Right ventricle myocardium inferior (tissue), 1 donor: Measurements from ENCODE around the gene DACT3. TPM values are rescaled to one million over a fixed set of nuclear protein-coding genes. Genes with fewer than 3 reads are reported as not detected.
A peak's percentile ranks its signal among the peaks of the same experiment; 100 is the strongest.

Source experiments
- ATAC-seq: fragments of 200-7000 bp; cut with Tn5 transposase; one replicate; pipeline ENCODE4 v1.9.1; 2020; ENCODE audit warnings: mild to moderate bottlenecking, moderate library complexity
- DNase-seq: peaks from one replicate; pipeline ENCODE4 v3.0.0; 2021; ENCODE audit errors: missing footprints
- intact Hi-C: fragments of 100-400 bp; cut with DNase I; formaldehyde crosslinking; loops from one replicate; pipeline ENCODE4 v1.11.0; 2022
- long read RNA-seq: library from polyadenylated mRNA; unstranded; transcript quantifications from one replicate; pipeline ENCODE4 v2.0.0, GENCODE V29; 2021
- total RNA-seq: library from RNA; stranded (reverse); fragmentation: NEBNext Ultra II Directional; extraction: Animal tissue kit (Norgen Biotek cat#: 25700); gene quantifications from one replicate; pipeline ENCODE4 v1.2.1, GENCODE V29; 2021
- donor health status: DM: no; HTN: yes; CAD: no; lungs with severe emphysema.

Gene DACT3, protein sequence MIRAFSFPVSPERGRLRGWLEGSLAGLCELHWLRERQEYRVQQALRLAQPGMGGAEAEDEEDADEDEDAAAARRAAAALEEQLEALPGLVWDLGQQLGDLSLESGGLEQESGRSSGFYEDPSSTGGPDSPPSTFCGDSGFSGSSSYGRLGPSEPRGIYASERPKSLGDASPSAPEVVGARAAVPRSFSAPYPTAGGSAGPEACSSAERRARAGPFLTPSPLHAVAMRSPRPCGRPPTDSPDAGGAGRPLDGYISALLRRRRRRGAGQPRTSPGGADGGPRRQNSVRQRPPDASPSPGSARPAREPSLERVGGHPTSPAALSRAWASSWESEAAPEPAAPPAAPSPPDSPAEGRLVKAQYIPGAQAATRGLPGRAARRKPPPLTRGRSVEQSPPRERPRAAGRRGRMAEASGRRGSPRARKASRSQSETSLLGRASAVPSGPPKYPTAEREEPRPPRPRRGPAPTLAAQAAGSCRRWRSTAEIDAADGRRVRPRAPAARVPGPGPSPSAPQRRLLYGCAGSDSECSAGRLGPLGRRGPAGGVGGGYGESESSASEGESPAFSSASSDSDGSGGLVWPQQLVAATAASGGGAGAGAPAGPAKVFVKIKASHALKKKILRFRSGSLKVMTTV
- 14.1 TPM for total RNA-seq
- long read RNA-seq, transcript DACT3-202 (4 exons, 2,834 nt), result major isoform, 12 of 22 reads
- long read RNA-seq, partial matches to known transcripts, result 6 of 22 reads
- long read RNA-seq, other reads (novel, unspliced or antisense), result 4 of 22 reads

DNA sequence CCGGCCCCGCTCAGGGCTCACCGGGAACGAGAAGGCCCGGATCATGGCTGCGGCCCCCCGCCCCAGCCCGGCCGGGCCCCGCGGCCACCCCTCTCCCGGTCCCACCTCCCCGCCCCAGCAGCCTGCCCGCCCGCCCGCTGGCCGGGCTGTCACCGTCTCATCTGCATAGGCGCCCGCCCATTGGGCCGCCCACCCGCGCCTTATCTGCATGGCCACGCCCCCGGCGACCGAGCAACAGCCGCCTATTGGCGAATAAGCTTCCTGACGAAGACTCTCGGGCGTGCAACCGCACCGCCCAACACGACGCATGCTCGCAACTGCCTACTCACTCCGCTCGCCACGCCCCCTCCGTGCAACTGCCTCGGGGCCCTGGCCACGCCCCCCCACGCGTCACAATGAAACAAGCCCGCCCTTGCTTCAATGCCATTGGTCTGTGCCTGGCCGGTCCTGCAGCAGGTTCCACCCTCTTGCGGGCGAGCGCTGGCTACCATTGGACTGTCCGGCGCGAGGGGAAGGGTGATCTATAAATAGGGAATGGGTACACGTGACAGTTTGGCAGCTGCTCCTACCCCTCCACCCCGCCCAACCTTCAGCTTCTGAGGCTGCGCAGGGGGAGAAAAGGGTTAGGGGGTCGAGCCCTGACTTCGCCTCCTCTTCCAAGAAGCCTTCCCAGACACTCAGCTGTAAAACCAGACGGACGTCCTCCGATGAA lies at the start of gene DACT3:
TSS of gene DACT3 (minus strand) at position 163 of the 712 bp plus-strand sequence. CDS start at position 45, 118 bp downstream.
- ATAC-seq, result peak; percentile 97
- peak; percentile 100 for DNase-seq
- intact Hi-C loops, result no loop called here

DNA sequence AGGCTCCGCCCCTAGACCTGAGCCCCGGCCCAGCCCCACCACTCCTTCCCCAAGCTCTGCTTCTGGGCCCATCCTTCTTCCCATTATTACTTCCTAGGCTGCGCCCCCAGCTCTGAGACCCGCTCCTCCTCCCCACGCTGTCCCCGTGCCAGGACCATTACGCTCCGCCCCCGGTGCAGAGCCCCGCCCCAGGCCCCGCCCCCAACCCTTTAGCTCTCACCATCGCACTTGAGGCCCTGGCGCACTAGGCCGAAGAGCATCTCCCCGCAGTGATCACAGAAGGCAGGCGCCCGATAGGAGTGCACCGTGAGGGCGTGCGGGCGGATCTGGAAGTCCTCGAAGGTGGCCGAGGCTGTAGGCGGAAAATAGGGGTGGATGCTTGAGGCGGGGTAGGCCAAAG lies 49.7 kb upstream of the DACT3 start:
- intact Hi-C loops, result no loop called here
- DNase-seq (no peak), ATAC-seq (no peak)

DNA sequence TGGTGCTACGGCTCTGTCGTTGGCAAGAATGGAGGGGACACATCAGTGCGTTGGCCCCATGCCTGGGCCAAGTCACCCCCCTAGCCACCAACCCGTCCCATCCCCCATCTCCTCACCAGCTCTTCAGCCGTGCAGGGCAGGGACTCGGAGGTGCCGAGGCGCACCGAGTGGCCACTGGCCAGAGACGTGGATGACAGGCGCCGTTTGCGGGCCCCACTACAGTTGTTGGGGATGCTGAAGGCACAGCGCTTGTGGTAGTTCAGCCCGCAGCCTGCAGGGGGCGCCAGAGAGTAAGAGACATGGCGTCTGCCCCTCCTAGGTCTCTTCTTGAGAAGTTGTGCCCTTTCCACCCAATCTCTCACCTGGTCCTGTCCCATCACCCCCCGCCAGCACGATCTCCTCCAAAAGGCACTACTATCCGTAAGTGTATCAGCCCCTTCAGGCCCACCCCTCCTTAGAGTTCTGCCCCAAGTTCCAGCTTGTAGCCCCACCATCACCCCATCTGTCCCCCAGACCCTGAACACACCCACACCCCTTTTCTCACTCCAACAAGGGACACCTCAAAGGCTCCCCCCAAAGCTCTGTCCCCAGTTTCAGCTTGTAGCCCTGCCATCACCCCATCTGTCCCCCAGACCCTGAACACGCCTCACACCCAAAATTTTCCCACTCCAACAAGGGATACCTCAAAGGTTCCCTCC lies 43.5 kb upstream of the DACT3 start:
- ATAC-seq, result peak; percentile 69

DNA sequence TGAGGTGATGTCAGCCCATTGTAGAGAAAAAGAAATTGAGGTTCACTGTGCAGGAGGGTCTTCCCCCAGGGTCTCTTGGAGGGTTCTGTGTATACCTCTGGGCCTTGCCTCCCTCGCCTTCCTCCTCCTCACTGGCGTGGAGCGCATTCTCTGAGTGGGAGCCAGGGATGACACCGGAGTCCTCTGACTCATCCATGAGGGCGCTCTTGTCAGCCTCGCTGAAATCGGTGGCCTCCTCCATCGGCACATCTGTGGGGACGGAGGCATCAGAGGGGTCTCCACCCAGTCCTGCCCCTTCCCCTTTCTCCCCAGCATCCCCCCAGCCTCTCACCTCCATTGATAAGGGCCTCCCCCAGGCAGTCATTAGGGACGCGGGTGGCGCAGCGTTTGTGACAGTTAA lies 39.7 kb upstream of the DACT3 start:
- no peak for ATAC-seq
- intact Hi-C loops, result loop anchor here (5.0 kb wide), 1 partner anchor 47 kb away; the partner anchor contains the start of genes FKRP and STRN4
- DNase-seq, result no peak

More for the DNA sequence above, 43.5 kb upstream of the DACT3 start:
- intact Hi-C loops, result loop anchor here (1.0 to 5.0 kb wide), 2 partner anchors 24 to 43 kb away; partner anchors contain the start of genes FKRP and STRN4
- peak; percentile 91 for DNase-seq

DNA sequence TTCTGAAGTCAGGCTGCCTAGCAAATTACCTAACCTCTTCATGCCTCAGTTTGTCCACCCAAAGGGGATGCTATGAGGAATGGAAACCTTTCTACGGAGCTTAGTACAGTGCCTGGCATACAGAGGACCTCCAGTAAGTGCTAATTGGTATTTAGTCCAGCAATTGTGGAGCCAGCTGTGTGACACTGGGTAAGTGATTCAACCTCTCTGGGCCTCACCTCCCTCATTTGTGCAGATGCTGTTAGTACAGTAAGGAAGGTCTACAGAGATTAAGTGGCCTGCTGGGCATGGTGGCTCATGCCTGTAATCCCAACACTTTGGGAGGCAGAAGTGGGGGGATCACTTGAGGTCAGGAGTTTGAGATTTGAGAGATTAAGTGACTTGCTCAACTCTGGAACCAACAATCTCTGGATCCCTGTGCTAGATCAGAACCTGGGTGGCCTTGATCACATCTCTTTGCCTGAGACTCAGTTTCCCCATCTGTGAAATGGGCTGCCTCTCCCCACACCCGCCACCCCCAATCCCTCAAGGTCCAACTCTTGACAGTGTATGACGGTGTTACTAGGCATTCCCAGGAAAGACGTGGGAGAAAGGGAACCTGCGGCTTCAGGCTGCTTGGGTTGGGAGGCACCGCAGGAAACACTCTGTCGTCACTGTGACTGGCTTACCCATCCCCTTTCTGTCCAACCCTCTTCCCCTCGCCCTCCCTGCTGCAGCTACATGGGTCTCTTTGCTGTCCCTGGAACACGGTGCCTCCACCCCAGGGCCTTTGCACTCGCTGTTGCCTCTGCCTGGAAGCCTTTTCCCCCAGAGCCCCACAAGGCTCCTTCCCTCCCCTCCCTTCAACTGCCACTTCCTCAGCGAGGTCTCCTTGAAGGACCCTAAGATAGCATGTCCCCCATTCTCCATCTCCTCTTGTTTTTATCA lies 37.7 kb upstream of the DACT3 start:
- ATAC-seq (no peak), DNase-seq (no peak)
- intact Hi-C loops, result no loop called here

DNA sequence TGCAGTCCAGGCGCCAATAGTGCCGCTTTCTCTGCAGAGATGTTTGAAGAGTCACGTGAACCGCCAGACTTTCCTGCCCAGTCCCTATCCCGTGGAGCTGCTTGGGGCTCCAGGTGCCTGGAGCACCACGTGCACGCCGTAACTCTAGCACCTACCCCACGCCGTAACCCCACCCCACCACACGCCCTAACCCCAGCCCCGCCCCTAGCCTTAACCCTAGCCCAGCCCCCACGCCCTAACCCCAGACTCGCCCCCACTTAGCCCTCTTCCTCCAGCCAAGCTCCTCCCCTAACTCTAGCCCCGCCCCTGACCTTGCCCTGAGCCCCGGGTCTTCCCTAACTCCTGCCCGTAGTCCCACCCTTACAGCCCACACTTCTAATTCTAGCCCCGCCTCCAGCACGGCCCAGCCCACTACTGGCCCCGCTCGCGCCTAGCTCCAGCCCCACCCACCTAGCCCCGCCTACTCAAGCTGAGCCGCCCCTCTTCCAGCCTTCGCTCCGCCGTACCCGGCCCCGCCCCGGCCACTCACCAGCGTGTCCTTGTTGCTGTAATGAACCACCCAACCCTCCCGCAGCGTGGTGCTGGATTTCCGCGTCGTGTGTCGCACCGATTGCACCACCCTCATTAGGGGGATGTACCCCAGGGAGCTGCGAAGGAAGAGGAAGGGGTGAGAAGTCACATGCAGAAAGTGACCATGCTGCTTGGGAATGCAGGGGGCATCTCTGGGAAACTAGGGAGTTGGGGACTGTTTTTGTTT lies 36.4 kb upstream of the DACT3 start:
- intact Hi-C loops, result no loop called here
- DNase-seq (peak; percentile 89), ATAC-seq (peak; percentile 97)

DNA sequence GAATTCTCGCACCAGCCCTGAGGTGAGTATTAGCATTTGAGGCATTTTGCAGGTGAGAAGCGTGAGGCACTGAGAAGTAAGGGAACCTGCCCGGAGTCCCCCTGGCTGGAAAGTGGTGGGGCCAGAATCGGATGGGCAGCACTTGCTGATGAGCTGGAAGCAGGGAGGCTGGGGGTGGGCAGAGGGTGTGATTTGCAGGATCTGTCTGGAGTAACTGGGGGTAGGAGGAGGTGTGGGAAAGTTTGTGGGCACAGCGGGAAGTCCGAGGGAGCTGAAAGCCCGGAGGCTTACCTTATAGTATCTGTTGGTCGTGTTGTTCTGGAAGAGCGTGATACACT lies 35.9 kb upstream of the DACT3 start:
- no peak for ATAC-seq

DNA sequence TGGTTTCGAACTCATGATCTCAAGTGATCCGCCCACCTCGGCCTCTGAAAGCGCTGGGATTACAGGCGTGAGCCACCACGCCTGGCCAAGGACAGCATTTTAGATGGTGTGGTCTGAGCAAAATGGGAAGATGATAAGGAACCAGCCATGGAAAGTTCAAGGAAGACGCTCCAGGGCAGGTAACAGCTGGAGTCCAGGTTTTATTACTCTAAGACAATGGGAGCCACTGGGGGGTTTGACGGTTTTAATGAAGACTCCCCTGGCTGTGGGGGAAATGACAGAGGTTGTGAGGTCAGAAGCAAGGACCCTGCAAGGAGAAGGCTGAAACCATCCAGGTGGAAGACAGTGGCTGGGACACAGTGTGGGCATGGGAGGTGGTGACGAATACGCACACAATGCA lies 35.1 kb upstream of the DACT3 start:
- no peak for DNase-seq
- no peak for ATAC-seq
- intact Hi-C loops, result no loop called here

More for the DNA sequence above, 35.9 kb upstream of the DACT3 start:
- DNase-seq, result no peak
- intact Hi-C loops, result no loop called here

DNA sequence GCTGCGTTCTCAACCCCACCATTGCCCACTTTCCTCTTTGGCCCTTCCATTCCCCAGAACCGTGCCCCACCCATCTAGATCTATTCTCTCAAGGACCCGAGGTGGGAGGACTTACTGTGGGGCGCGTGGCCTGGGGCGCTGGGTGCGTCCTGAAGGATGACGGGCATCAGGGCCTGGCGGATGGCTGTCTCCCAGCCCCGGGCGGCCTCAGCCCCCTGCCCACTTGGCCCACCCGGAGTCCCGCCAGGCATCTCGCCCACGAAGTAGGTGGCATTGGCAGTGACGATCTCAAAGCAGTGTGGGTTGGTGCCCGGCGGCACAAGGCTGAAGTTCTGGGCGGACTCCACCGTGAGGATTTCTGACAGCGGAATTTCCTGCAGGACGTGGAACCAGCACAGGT lies 32.8 kb upstream of the DACT3 start:
- no peak for DNase-seq

DNA sequence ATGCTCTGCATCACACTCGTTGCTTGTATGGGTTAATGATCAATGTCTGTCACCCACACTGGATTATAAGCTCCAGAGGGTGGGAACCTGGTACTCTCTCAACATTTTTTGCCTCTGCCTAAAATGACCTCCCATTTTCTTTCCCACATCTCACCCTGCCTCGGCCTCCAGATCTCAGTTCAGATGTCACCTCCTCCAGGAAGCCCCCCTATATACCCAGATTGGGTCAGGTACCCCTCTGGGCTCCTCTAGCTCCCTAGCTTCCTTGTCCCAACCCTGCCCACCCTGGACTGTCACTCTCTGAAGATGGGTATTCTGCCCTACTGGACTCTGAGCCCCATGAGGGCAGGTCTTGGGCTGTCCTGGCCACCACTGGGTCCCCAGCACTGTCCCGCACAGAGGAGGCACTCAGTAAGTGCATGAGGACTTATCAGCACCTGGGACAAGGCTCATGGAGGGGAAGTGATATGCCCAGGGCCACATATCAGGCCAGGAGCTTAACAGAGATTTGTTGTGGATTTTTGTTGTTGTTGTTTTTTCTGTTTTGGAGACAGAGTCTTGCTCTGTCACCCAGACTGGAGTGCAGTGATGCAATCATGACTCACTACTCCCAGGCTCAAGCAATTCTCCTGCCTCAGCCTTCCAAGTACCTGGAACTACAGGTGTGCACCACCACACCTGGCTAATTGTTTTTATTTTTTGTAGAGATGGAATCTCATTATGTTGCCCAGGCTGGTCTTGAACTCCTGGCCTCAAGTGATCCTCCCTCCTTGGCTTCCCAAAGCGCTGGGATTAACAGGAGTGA lies 32.1 kb upstream of the DACT3 start:
- DNase-seq (no peak), ATAC-seq (no peak)

More for the DNA sequence above, 32.8 kb upstream of the DACT3 start:
- no peak for ATAC-seq
- intact Hi-C loops, result no loop called here

DNA sequence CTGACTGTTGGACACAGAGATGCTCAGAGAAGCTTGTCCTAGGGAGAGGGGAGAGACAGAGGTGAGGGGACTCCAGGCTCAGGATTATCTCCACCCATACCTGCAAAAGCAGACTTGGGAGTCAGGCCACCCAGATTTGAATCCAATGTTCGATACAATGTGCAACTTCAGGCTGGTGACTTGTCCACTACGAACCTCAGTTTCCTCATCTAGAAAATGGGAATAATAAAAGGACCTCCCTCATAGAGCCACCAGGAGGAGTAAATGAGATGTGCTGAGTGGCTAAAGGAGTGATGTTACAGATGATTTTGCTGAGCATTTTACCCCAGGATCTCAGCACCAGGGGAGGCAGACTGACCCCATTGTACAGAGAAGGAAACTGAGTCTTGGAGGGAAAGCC lies 31.0 kb upstream of the DACT3 start:
- intact Hi-C loops, result no loop called here
- ATAC-seq, result no peak
- no peak for DNase-seq

More for the DNA sequence above, 32.1 kb upstream of the DACT3 start:
- intact Hi-C loops, result no loop called here

DNA sequence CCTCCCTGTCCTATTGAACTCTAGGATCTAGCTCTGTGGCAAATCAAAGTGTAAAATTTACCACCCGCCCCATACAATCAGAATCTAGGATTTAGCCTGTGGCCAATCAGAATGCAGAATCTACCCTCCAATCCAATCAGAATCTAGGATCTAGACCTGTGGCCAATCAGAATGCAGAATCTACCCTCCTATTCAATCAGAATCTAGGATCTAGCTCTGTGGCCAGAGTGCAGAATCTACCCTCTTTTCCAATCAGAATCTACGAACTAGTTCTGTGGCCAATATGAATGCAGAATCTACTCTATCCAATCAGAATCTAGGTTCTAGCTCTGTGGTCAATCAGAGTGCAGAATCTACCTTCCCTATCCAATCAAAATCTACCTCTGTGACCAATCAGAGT lies 30.1 kb upstream of the DACT3 start:
- DNase-seq (no peak), ATAC-seq (no peak)
- intact Hi-C loops, result no loop called here

DNA sequence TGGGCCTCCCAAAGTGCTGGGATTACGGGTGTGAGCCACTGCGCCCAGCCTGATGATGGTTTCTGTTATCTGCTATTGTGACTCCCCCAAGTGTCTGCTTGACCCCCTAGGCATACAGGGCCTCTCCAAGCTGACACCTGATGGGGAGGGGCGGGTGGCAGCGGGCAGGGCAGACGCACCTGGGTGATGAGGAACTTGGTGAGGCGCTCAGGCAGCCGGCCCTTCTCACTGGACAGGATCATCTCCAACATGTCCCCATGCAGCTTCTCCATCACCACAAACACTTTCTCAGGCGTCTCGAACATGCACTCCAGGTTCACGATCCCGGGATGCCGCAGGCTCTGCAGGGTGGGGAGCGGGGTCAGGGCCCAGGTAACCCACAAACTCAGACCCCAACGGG lies 28.4 kb upstream of the DACT3 start:
- DNase-seq (no peak), ATAC-seq (no peak)
- intact Hi-C loops, result no loop called here

DNA sequence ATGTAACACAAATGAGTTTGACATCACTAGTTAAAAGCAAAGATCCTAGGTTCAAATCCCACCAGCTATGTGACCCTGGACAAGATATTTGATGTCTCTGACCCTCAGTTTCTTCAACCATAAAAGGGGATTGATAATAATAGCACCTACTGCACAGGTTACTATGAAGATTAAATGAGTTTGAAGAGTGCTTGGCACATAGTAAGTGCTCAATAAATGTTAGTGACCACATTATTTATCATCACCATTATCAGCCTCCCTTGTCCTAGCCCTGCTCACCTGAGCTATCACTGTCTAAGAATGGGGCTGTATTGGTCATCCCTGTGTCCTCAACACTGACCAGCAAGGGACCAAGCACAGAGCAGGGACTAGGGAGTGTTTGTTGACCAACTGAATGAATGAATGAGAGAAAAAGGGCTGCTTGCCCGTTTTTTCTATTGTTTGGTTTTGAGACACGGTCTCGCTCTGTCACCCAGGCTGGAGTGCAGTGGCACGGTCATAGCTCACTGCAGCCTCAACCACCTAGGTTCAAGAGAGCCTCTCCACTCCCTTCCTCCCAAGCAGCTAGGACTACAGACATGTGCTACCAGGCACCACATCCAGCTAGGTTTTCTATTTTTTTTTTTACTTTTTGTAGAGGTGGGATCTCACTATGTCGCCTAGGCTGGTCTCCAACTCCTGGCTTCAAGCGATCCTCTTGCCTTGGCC lies 26.6 kb upstream of the DACT3 start:
- no peak for DNase-seq
- no peak for ATAC-seq
- intact Hi-C loops, result no loop called here

DNA sequence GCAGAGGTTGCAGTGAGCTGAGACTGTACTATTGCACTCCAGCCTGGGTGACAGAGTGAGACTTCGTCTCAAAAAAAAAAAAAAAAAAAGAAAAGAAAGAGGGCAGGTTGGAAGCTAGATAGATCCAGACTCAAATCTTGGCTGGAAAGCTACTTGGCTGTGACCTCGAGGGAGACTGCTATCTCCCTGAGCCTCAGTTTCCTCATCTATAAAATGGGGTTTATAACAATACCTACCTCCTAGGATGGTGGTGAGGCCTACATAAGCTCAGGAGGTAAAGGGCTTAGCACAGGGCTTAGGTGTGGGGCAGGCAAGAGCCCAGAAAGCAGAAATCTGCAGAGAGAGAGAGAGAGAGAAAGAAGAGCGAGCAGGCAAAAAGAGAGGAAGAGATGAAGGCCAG lies 24.2 kb upstream of the DACT3 start:
- ATAC-seq (no peak), DNase-seq (no peak)
- intact Hi-C loops, result no loop called here
